ENCODE results near the gene TSPYL6. TPM values are rescaled to one million over a fixed set of nuclear protein-coding genes. Genes with fewer than 3 reads are reported as not detected.
"Not testable (repeated sequence)": the region's sequence is repeated elsewhere in the genome, so short reads cannot be mapped to it uniquely, and the experiment has no call there.

Gene TSPYL6
- total RNA-seq, 1 donor from 2014 or later: not detected

DNA sequence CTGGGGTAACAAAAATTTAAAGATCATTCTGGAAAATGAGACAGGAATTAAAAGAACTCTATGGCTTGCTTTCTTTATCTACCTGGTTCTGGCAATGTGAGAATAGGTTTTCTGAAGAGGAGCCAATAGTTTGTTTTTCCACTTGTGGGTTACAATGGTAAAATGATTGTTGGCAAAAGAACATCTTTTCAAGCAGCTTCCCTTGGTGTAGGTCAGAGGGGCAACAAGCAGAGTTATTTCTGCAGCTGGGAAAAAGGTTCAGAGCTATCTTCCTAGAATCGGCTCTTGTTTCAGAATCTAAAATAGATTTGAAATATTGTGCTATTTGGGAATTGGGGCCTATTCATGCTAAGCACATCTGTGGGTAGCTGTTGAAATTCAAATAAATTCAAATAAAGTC lies 11.5 kb upstream of the TSPYL6 start:
- Mint-ChIP-seq H3K4me3 (ENCODE audit: unreplicated experiment) (no peak overlapping the region), H3K27me3 (ENCODE audit: unreplicated experiment) (peaks cover 5% of the 10 kb centered on the region), H3K27ac (ENCODE audit: unreplicated experiment) (no peak overlapping the region), H3K36me3 (ENCODE audit: unreplicated experiment) (peaks cover 4% of the 10 kb centered on the region), H3K4me1 (ENCODE audit: unreplicated experiment) (peaks cover 16% of the 10 kb centered on the region), H3K9me3 (ENCODE audit: unreplicated experiment) (peaks cover 10% of the 10 kb centered on the region)
- DNase-seq (ENCODE audit: extremely low spot score, unreplicated experiment): no peak
- TF ChIP-seq, protein P1, sequence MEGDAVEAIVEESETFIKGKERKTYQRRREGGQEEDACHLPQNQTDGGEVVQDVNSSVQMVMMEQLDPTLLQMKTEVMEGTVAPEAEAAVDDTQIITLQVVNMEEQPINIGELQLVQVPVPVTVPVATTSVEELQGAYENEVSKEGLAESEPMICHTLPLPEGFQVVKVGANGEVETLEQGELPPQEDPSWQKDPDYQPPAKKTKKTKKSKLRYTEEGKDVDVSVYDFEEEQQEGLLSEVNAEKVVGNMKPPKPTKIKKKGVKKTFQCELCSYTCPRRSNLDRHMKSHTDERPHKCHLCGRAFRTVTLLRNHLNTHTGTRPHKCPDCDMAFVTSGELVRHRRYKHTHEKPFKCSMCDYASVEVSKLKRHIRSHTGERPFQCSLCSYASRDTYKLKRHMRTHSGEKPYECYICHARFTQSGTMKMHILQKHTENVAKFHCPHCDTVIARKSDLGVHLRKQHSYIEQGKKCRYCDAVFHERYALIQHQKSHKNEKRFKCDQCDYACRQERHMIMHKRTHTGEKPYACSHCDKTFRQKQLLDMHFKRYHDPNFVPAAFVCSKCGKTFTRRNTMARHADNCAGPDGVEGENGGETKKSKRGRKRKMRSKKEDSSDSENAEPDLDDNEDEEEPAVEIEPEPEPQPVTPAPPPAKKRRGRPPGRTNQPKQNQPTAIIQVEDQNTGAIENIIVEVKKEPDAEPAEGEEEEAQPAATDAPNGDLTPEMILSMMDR (IDR thresholded peaks at IDR 0.05): no peak

DNA sequence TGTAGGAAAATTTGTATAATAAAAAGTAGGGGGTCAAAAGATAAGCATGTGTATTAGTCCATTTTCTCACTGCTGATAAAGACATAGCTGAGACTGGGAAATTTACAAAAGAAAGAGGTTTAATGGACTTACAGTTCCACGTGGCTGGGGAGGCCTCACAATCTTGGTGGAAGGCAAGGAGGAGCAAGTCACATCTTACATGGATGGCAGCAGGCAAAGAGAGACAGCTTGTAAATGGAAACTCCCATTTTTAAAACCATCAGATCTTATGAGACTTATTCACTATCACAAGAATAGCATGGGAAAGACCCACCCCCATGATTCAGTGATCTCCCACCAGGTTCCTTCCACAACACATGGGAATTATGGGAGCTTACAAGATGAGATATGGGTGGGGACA lies 9.1 kb upstream of the TSPYL6 start:
- not testable (repeated sequence) for H3K4me3 Mint-ChIP-seq (ENCODE audit: unreplicated experiment); H3K9me3 Mint-ChIP-seq (ENCODE audit: unreplicated experiment); H3K36me3 Mint-ChIP-seq (ENCODE audit: unreplicated experiment); H3K27me3 Mint-ChIP-seq (ENCODE audit: unreplicated experiment); DNase-seq (ENCODE audit: extremely low spot score, unreplicated experiment); H3K27ac Mint-ChIP-seq (ENCODE audit: unreplicated experiment)
- peaks cover 17% of the 10 kb centered on the region for H3K4me1 Mint-ChIP-seq (ENCODE audit: unreplicated experiment)

DNA sequence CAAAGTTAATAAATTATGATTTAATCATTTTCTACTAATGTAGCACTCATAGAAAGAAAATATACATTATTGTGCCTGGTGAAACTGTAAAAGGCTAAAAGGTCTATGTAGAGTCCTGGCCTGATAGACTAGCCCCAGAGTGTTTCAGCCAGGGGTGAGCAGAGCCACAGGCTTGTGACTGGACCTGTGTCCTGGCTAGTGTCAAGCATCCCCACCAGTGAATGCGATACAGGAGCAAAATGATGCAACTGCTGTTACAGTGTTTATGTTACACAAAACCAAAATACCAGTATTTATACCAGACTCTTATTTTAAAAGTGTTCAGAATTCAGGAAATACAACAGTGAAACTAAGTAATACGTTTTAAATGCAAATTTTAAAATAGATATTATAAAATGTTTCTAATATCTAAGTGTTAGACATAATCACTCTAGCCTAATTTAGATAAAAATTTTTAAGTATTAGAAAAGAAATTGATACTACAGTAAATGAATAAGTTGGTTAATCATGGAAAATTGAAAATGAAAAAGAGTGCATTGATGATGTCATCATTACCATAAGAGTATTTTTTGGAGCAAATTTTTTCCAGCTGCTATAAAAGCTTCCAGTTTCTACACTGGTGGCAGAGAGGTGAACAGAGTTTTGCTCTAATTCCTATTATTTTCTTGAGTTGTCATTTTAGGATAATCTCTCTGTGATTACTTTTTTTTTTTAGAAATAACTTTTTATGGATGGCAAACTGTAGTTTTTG lies 6.2 kb upstream of the TSPYL6 start:
- no peak for DNase-seq (ENCODE audit: extremely low spot score, unreplicated experiment)
- Mint-ChIP-seq H3K36me3 (ENCODE audit: unreplicated experiment) (peaks cover 4% of the 10 kb centered on the region), H3K27ac (ENCODE audit: unreplicated experiment) (peak overlapping the region; percentile 48), H3K4me1 (ENCODE audit: unreplicated experiment) (peaks cover 5% of the 10 kb centered on the region), H3K4me3 (ENCODE audit: unreplicated experiment) (no peak overlapping the region), H3K9me3 (ENCODE audit: unreplicated experiment) (peaks cover 10% of the 10 kb centered on the region), H3K27me3 (ENCODE audit: unreplicated experiment) (peaks cover 3% of the 10 kb centered on the region)
- TF ChIP-seq, protein P1 (IDR thresholded peaks at IDR 0.05): no peak

- no peak for DNase-seq (ENCODE audit: extremely low spot score, unreplicated experiment)
- Mint-ChIP-seq H3K9me3 (ENCODE audit: unreplicated experiment) (peaks cover 10% of the 10 kb centered on the region), H3K4me1 (ENCODE audit: unreplicated experiment) (peaks cover 3% of the 10 kb centered on the region), H3K27ac (ENCODE audit: unreplicated experiment) (no peak overlapping the region), H3K27me3 (ENCODE audit: unreplicated experiment) (peaks cover 3% of the 10 kb centered on the region), H3K36me3 (ENCODE audit: unreplicated experiment) (peaks cover 4% of the 10 kb centered on the region), H3K4me3 (ENCODE audit: unreplicated experiment) (no peak overlapping the region)
- TF ChIP-seq, protein P1 (IDR thresholded peaks at IDR 0.05): no peak
Measured at GRCh38 chr2:54261537-54261936, 5.5 kb upstream of the TSPYL6 start.

DNA sequence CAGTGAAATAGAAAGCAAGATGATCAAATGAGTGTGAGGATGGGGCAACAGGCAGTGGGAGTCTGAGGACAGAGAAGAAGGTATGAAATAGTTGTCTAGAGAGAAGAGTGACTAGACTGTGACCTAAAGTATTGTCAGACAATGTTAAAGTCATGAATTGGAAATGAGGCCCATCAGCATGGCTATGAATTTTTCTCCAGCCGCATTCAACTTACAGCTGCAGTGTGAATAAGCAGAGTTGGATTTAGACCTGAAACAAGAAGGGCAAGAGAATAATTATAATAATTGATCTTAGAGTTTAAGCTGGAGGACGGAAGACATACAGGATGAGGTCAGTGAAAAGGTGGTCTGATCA lies 4.2 kb upstream of the TSPYL6 start:
- H3K4me1 Mint-ChIP-seq (ENCODE audit: unreplicated experiment): peaks cover 3% of the 10 kb centered on the region
- H3K27me3 Mint-ChIP-seq (ENCODE audit: unreplicated experiment): peaks cover 3% of the 10 kb centered on the region
- peaks cover 4% of the 10 kb centered on the region for H3K36me3 Mint-ChIP-seq (ENCODE audit: unreplicated experiment)
- H3K4me3 Mint-ChIP-seq (ENCODE audit: unreplicated experiment): no peak overlapping the region
- TF ChIP-seq, protein P1 (IDR thresholded peaks at IDR 0.05): no peak
- DNase-seq (ENCODE audit: extremely low spot score, unreplicated experiment): no peak
- no peak overlapping the region for H3K27ac Mint-ChIP-seq (ENCODE audit: unreplicated experiment)
- peaks cover 7% of the 10 kb centered on the region for H3K9me3 Mint-ChIP-seq (ENCODE audit: unreplicated experiment)

All from osteocyte (in vitro differentiated cells).